Nephron (organoid): Measurements from ENCODE around the gene CXorf58.
"Not testable (repeated sequence)": the region's sequence is repeated elsewhere in the genome, so short reads cannot be mapped to it uniquely, and the experiment has no call there.

Experiments
- H3K27ac Mint-ChIP-seq, 3 experiments: 2 replicates each; pipeline ENCODE4 v1.8.0; 2020; ENCODE audit warnings: mixed read lengths in 3 of 3, mild to moderate bottlenecking in 2 of 3, moderate library complexity in 1 of 3
- H3K27me3 Mint-ChIP-seq: 2 replicates; pipeline ENCODE4 v1.8.0; 2021; ENCODE audit warnings: low read depth, mild to moderate bottlenecking, moderate library complexity, mixed read lengths
- H3K36me3 Mint-ChIP-seq: 2 replicates; pipeline ENCODE4 v1.8.0; 2020; ENCODE audit warnings: low read depth, mixed read lengths
- H3K4me1 Mint-ChIP-seq: 2 replicates; pipeline ENCODE4 v1.8.0; 2020; ENCODE audit warnings: mixed read lengths
- H3K4me3 Mint-ChIP-seq, 3 experiments: 2 replicates each; pipeline ENCODE4 v1.8.0; 2020; ENCODE audit warnings: mild to moderate bottlenecking in 3 of 3, mixed read lengths in 3 of 3, moderate library complexity in 2 of 3
- H3K9me3 Mint-ChIP-seq: 2 replicates; pipeline ENCODE4 v1.8.0; 2020; ENCODE audit warnings: mixed read lengths
- TF ChIP-seq, protein P1 (sequence below), 3 experiments: fragments of 200-600 bp; sonication (generic); IDR thresholded peaks; one replicate each; pipeline ENCODE4 v1.5.0; 2021; ENCODE audit warnings: antibody characterized with exemption in 3 of 3; ENCODE audit not compliant: unreplicated experiment in 3 of 3

Gene CXorf58, protein sequence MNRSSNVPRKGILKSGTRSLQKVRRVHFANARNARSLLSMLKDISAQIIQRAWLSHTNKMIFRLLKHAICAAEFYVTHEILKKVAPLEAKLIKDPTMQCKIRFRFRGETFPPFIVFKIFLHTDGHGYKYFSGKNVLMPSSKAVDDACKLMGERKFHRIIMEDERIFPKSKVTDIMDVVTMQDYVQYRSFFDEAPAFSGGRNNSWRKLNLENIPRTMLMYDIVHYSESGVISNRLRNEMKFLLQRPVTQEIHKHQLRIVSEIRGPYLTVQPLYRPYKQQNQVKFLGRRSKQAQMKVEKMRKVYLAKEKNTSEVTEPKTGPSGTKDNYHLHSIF

DNA sequence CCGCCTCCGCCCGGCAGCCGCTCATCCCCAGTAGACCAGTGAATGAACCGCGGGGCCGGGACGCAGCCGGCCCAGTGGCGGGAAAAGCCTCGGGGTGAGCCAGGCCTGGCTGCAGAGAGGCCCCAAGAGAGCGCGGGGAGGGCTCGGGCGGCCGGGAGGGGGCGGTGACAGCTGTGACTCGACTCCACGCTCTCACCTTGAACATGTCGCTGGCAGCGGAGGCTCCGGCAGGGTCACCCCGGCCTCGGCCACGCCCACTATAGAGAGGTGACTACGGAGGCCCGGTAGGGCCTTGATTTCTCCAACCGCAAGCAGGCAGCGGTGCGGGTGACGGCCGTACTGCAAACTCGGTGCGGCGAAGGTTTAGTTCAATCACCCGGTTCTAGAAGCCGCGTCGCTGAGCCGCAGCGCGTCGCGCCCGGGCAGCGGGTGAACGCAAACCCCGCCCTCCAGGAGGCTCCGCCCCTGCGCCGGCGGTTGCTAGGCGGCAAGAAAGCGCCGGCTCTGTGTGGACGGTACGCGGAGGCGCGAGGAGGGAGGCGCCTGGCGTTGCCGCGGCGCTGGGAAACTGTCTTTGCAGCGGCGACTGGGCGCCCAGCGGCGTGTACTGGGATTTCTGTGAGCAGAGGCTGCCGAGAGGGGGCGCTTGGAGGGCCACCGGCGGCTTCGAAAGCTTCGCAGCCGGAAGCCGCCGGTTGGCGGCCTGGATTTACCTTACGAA, at the start of gene CXorf58, which contains the start of gene APOO:
CXorf58 (plus strand) TSS at position 509 of the 721 bp plus-strand sequence. CDS start 2,297 bp downstream, outside the sequence.
APOO (minus strand) TSS at position 441 of the 721 bp plus-strand sequence; CDS start at position 205, 236 bp downstream.
- peaks cover 13% of the 10 kb centered on the region for H3K4me1 Mint-ChIP-seq

DNA sequence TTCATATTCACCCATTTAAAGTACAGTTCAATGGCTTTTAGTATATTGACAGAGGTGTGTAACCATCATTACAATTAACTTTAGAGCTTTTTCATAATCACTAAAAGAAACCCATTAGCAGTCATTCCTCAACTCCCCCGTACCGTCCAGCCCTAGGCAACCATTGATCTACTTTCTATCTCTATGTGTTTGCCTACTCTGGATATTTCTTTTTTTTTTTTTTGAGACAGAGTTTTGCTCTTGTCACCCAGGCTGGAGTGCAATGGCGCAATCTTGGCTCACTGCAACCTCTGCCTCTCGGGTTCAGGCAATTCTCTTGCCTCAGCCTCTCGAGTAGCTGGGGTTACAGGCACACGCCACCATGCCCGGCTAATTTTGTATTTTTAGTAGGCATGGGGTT, 48.6 kb upstream of the CXorf58 start:
- H3K36me3 Mint-ChIP-seq: peaks cover 70% of the 10 kb centered on the region
- not testable (repeated sequence) for H3K4me3 Mint-ChIP-seq, H3K9me3 Mint-ChIP-seq, H3K4me1 Mint-ChIP-seq, H3K27ac Mint-ChIP-seq, H3K27me3 Mint-ChIP-seq

More for the DNA sequence above, at the start of gene CXorf58, which contains the start of gene APOO:
- H3K9me3 Mint-ChIP-seq: no peaks in the 10 kb centered on the region
- TF ChIP-seq, protein P1, sequence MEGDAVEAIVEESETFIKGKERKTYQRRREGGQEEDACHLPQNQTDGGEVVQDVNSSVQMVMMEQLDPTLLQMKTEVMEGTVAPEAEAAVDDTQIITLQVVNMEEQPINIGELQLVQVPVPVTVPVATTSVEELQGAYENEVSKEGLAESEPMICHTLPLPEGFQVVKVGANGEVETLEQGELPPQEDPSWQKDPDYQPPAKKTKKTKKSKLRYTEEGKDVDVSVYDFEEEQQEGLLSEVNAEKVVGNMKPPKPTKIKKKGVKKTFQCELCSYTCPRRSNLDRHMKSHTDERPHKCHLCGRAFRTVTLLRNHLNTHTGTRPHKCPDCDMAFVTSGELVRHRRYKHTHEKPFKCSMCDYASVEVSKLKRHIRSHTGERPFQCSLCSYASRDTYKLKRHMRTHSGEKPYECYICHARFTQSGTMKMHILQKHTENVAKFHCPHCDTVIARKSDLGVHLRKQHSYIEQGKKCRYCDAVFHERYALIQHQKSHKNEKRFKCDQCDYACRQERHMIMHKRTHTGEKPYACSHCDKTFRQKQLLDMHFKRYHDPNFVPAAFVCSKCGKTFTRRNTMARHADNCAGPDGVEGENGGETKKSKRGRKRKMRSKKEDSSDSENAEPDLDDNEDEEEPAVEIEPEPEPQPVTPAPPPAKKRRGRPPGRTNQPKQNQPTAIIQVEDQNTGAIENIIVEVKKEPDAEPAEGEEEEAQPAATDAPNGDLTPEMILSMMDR (IDR thresholded peaks at IDR 0.05; ENCODE audit: unreplicated experiment in 3 of 3): peak; percentile 84 to 93 (median 88)
- peak within 1 kb of the TSS; percentile 82 to 89 (median 85) for H3K27ac Mint-ChIP-seq
- no peaks in the 10 kb centered on the region for H3K27me3 Mint-ChIP-seq
- H3K36me3 Mint-ChIP-seq: peaks cover 3% of the 10 kb centered on the region
- H3K4me3 Mint-ChIP-seq: peak within 1 kb of the TSS; percentile 80 to 93 (median 90)

DNA sequence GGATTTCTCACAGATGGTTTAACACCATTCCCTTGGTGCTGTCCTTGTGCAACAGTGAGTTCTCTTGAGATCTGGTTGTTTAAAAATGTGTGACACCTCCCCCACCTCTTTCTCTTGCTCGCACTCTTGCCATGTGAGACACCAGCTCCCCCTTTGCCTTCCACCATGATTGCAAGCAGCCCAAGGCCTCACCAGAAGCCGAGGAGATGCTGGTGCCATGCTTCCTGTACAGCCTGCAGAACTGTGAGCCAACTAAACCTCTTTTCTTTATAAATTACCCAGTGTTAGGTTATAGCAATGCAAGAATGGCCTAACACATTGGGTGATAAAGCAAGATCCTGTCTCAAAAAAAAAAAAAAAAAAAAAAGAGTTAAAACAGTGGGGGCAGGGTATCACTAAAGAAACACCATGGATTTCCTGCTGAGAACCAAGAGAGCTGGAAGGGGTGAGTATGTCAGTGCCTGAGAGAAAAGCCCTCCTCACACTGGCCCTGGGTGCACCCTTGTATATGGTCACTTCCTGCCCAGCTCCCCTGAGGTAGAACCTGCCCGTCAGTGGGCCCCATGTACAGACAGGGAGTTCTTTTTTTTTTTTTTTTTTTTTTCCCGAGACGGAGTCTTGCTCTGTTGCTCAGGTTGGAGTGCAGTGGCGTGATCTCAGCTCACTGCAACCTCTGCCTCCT, 46.5 kb upstream of the CXorf58 start:
- TF ChIP-seq, protein P1 (IDR thresholded peaks at IDR 0.05; ENCODE audit: unreplicated experiment in 3 of 3): no peak
- H3K9me3 Mint-ChIP-seq: no peaks in the 10 kb centered on the region
- H3K36me3 Mint-ChIP-seq: peaks cover 78% of the 10 kb centered on the region
- H3K4me3 Mint-ChIP-seq: no peak overlapping the region
- H3K4me1 Mint-ChIP-seq: no peaks in the 10 kb centered on the region
- H3K27ac Mint-ChIP-seq: no peak overlapping the region
- no peaks in the 10 kb centered on the region for H3K27me3 Mint-ChIP-seq

DNA sequence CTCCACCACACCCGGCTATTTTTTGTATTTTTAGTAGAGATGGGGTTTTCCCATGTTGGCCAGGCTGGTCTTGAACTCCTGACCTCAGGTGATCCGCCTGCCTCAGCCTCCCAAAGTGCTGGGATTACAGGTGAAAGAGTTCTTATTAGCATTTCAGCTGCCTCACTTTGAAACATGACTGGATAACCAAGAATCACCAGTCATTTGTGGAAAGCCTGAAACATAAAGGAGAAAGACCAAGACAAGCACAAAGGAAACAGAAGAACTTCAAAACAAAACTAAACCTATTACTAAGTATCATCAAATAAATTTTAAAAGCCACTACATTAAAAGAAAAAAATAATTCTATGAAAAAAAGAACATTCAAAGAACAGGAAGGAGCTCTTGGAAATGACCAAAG, 45.9 kb upstream of the CXorf58 start:
- H3K4me3 Mint-ChIP-seq, H3K4me1 Mint-ChIP-seq, H3K27me3 Mint-ChIP-seq, H3K27ac Mint-ChIP-seq, H3K9me3 Mint-ChIP-seq: not testable (repeated sequence)
- peaks cover 74% of the 10 kb centered on the region for H3K36me3 Mint-ChIP-seq

DNA sequence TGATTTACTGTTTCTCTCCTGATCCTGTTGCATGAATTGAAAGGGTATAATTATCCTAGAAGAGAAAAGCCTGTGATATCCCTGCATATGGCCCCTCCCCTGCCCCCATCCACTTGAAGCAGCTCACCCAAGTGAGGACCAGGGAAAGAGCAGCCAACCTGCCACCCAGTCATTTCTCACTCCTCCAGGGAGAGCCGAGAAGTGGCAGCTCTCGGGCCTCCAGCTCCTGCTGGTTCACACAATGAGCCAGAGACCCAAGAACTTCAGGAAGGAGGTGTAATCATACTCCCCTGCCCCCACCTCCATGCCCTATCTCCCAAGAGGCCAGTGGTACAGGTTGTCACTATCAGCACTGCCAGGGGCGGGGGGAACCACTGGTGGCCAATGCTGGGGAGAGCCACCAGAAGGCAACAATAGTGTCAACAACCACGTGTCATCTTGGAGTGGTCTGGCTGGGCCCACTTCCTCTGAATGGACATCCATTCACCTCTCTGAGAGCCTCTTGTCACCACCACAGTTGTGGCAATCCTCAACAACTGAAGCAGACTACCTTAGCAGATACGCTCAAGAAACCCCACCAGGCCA, 43.0 kb upstream of the CXorf58 start:
- Mint-ChIP-seq H3K4me1 (no peaks in the 10 kb centered on the region), H3K27ac (no peak overlapping the region), H3K4me3 (no peak overlapping the region), H3K9me3 (no peaks in the 10 kb centered on the region), H3K27me3 (no peaks in the 10 kb centered on the region), H3K36me3 (peaks cover 64% of the 10 kb centered on the region)
- TF ChIP-seq, protein P1 (IDR thresholded peaks at IDR 0.05; ENCODE audit: unreplicated experiment in 3 of 3): no peak

DNA sequence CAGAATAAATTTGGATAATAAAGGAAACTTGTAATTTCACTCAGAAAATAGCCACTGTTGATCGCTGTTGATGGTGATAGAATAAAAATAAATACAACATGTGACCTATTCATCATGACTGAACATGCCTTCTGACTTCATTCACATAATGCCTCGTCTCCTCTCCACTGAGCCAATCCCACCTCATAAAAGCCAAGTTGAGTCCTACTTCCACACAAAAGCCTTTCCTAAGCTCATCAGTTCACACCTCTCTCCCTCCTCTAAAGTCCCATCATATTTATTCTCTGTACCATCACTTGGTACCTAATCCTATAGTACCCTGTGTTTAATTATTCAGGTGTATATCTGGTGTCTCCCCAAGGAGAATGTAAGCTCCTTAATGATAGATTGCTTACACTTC, 37.8 kb upstream of the CXorf58 start:
- peaks cover 61% of the 10 kb centered on the region for H3K36me3 Mint-ChIP-seq
- H3K27me3 Mint-ChIP-seq: no peaks in the 10 kb centered on the region
- no peaks in the 10 kb centered on the region for H3K9me3 Mint-ChIP-seq
- no peaks in the 10 kb centered on the region for H3K4me1 Mint-ChIP-seq
- no peak overlapping the region for H3K4me3 Mint-ChIP-seq
- TF ChIP-seq, protein P1 (IDR thresholded peaks at IDR 0.05; ENCODE audit: unreplicated experiment in 3 of 3): no peak
- no peak overlapping the region for H3K27ac Mint-ChIP-seq
